Parathyroid adenoma (tissue), 2 donors: ENCODE results near the gene PRPF18.
A peak's percentile ranks its signal among the peaks of the same experiment; 100 is the strongest.

Experiments
- H2AFZ ChIP-seq: fragments of 300-600 bp; sonication (generic); one replicate; pipeline ENCODE4 v1.7.0; 2017; ENCODE audit warnings: antibody characterized with exemption, mild to moderate bottlenecking
- H3K27ac ChIP-seq: fragments of 300-600 bp; sonication (generic); one replicate; pipeline ENCODE4 v1.7.0; 2017
- H3K27me3 ChIP-seq: fragments of 300-600 bp; sonication (generic); one replicate; pipeline ENCODE4 v1.7.0; 2017; ENCODE audit warnings: low read length; ENCODE audit not compliant: control insufficient read depth, insufficient read depth
- H3K36me3 ChIP-seq: fragments of 300-600 bp; sonication (generic); one replicate; pipeline ENCODE4 v1.7.0; 2017; ENCODE audit warnings: low read length; ENCODE audit not compliant: control insufficient read depth, insufficient read depth
- H3K4me1 ChIP-seq: fragments of 300-600 bp; sonication (generic); one replicate; pipeline ENCODE4 v1.7.0; 2017; ENCODE audit warnings: control low read depth
- H3K4me2 ChIP-seq: fragments of 300-600 bp; sonication (generic); one replicate; pipeline ENCODE4 v1.7.0; 2017; ENCODE audit warnings: low read length
- H3K4me3 ChIP-seq: fragments of 300-600 bp; sonication (generic); one replicate; pipeline ENCODE4 v1.7.0; 2017; ENCODE audit warnings: low read depth, low read length
- H3K79me2 ChIP-seq: fragments of 300-600 bp; sonication (generic); one replicate; pipeline ENCODE4 v1.7.0; 2017; ENCODE audit warnings: control low read depth
- H3K9ac ChIP-seq: fragments of 300-600 bp; sonication (generic); one replicate; pipeline ENCODE4 v1.7.0; 2017; ENCODE audit warnings: mild to moderate bottlenecking
- H3K9me3 ChIP-seq: fragments of 300-600 bp; sonication (generic); one replicate; pipeline ENCODE4 v1.7.0; 2017; ENCODE audit warnings: low read length; ENCODE audit not compliant: control insufficient read depth
- CTCF ChIP-seq: fragments of 300-600 bp; sonication (generic); IDR thresholded peaks from one replicate; pipeline ENCODE4 v1.7.0; 2017; ENCODE audit warnings: antibody characterized with exemption, mild to moderate bottlenecking
- donor health status: primary hyperparathyroidism.

PRPF18 gene

GRCh38 chr10:13658871-13659685 is 72.3 kb downstream of the PRPF18 start:
- H3K4me1 ChIP-seq = peaks cover 4% of the 10 kb centered on the region
- no peak overlapping the region for H3K9ac ChIP-seq

DNA sequence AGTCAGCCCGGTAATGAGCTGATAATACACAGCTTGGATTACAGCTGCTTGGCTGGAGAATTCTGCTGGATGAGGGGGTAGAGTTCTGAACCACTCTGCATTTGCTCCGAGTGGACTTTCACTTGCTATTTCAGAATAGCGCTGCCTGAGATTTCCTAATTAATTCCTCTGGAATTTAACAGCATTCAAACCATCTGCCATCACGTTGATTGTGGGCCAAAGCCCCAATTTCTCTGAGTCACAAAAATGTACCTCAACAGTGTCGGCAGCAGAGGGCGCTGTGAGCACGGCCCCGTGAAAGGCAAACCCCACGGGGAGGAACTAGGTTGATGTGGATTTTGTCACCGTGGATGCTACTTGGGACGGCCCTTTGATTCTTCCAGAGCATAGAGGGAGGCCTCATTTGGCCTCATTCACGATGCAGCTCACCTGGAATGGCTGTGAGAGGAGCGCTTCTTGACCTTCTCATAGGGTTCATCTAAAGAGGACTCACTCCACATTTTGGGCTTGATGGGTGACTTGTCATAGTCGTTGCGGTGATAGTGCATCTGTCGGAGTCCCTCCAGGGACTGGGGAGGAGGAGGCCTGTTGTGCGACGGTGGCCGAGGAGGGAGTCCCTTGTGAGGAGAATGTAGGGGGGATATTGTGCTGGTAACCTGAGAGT is 73.3 kb downstream of the PRPF18 start:
- Histone ChIP-seq H3K27ac (no peak overlapping the region), H3K4me3 (no peak overlapping the region), H3K4me1 (peaks cover 4% of the 10 kb centered on the region), H3K9ac (no peak overlapping the region), H3K27me3 (no peaks in the 10 kb centered on the region), H3K79me2 (no peaks in the 10 kb centered on the region), H3K4me2 (no peak overlapping the region), H3K36me3 (no peaks in the 10 kb centered on the region), H2AFZ (no peak overlapping the region), H3K9me3 (no peaks in the 10 kb centered on the region)
- peak; percentile 75 for TF ChIP-seq CTCF

More at GRCh38 chr10:13658871-13659685, 72.3 kb downstream of the PRPF18 start:
- no peaks in the 10 kb centered on the region for H3K27me3 ChIP-seq
- no peaks in the 10 kb centered on the region for H3K79me2 ChIP-seq
- H2AFZ ChIP-seq = no peak overlapping the region
- H3K27ac ChIP-seq = no peak overlapping the region
- no peaks in the 10 kb centered on the region for H3K9me3 ChIP-seq
- H3K4me2 ChIP-seq = no peak overlapping the region
- no peak for TF ChIP-seq CTCF
- H3K4me3 ChIP-seq = no peak overlapping the region
- H3K36me3 ChIP-seq = no peaks in the 10 kb centered on the region

DNA sequence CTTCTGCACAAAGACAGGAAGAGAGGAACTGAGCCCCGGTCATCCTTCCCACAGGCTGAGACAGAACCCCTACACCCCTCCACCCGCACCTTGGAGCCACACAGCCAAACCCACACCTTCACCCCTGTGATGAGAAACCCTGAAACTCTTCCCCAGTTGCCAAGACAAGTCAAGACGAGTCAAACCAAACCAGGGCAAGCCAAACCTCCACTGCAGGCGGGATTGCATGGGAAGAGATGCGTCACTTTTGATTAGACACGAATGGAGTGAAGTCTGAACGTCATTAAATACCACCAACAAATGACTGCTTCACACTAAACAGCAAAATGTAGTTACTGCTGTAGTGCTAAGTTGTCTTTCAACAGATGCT is 73.8 kb downstream of the PRPF18 start:
- H3K36me3 ChIP-seq = no peaks in the 10 kb centered on the region
- H3K27me3 ChIP-seq = no peaks in the 10 kb centered on the region
- peaks cover 4% of the 10 kb centered on the region for H3K4me1 ChIP-seq
- H3K79me2 ChIP-seq = no peaks in the 10 kb centered on the region
- no peak overlapping the region for H3K4me3 ChIP-seq
- H2AFZ ChIP-seq = no peak overlapping the region
- no peak overlapping the region for H3K4me2 ChIP-seq
- no peaks in the 10 kb centered on the region for H3K9me3 ChIP-seq
- H3K9ac ChIP-seq = no peak overlapping the region
- H3K27ac ChIP-seq = no peak overlapping the region
- TF ChIP-seq CTCF = no peak

DNA sequence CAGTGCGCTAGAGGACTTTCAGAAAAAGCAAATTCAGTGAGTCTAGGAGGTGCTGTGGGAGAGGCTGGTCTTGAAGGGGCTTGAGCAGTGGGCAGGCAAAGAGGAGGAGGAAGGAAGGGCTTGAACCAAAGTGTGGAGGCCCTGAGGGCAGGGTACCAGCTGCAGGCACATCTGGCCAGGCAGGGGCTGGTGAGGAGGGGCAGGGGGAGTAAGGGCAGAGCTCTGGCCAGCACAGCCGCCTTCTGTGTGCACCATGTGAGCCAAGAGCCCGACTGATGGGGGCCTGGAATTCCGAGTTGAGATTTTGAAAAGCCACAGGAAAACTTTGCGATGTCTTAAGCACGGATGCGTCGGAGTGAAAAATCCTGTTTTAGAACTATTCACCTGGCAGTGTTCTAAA is 74.5 kb downstream of the PRPF18 start:
- Histone ChIP-seq H3K36me3 (no peaks in the 10 kb centered on the region), H3K4me2 (no peak overlapping the region), H3K4me3 (no peak overlapping the region), H3K9ac (no peak overlapping the region), H3K9me3 (no peaks in the 10 kb centered on the region), H3K27ac (no peak overlapping the region), H3K27me3 (no peaks in the 10 kb centered on the region), H2AFZ (no peak overlapping the region), H3K4me1 (peaks cover 4% of the 10 kb centered on the region), H3K79me2 (no peaks in the 10 kb centered on the region)
- TF ChIP-seq CTCF = no peak
